ENCODE measurements around the gene ARID1B. TPM values are rescaled to one million over a fixed set of nuclear protein-coding genes. Genes with fewer than 3 reads are reported as not detected.

The ARID1B gene
- total and polyA plus RNA-seq, 10 donors, result 17.7 to 223 (median 141) TPM

DNA sequence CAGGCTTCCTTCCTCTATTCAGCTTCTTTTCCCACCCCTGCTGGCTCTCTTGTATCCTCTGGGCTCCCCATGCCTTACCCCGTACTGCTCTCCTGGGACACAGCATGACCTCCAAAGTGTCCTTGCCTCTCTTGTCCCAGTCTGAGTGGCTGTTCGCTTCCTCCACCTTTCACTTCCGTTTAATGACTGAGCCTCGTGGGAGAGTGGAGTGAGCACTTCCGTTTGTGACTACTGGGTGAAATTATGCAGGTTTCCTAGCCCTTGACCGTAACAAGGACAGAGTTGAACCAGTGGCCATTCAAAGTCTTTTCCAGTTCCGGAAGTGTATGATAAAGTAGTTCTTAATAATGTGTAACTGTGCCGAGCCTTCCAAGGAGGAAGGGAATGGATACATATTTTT lies 109.2 kb downstream of the ARID1B start:
- peak in 2 of 3 donors; percentile 51 to 85 for TF ChIP-seq POLR2AphosphoS5 (IDR thresholded peaks at IDR 0.05)
- no peak for TF ChIP-seq POLR2A (IDR thresholded peaks at IDR 0.05)
- TF ChIP-seq, protein P1, sequence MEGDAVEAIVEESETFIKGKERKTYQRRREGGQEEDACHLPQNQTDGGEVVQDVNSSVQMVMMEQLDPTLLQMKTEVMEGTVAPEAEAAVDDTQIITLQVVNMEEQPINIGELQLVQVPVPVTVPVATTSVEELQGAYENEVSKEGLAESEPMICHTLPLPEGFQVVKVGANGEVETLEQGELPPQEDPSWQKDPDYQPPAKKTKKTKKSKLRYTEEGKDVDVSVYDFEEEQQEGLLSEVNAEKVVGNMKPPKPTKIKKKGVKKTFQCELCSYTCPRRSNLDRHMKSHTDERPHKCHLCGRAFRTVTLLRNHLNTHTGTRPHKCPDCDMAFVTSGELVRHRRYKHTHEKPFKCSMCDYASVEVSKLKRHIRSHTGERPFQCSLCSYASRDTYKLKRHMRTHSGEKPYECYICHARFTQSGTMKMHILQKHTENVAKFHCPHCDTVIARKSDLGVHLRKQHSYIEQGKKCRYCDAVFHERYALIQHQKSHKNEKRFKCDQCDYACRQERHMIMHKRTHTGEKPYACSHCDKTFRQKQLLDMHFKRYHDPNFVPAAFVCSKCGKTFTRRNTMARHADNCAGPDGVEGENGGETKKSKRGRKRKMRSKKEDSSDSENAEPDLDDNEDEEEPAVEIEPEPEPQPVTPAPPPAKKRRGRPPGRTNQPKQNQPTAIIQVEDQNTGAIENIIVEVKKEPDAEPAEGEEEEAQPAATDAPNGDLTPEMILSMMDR (IDR thresholded peaks at IDR 0.05 in 8 of 11, conservative IDR thresholded peaks at IDR 0.05 in 3 of 11), result no peak
- no peak for DNase-seq

DNA sequence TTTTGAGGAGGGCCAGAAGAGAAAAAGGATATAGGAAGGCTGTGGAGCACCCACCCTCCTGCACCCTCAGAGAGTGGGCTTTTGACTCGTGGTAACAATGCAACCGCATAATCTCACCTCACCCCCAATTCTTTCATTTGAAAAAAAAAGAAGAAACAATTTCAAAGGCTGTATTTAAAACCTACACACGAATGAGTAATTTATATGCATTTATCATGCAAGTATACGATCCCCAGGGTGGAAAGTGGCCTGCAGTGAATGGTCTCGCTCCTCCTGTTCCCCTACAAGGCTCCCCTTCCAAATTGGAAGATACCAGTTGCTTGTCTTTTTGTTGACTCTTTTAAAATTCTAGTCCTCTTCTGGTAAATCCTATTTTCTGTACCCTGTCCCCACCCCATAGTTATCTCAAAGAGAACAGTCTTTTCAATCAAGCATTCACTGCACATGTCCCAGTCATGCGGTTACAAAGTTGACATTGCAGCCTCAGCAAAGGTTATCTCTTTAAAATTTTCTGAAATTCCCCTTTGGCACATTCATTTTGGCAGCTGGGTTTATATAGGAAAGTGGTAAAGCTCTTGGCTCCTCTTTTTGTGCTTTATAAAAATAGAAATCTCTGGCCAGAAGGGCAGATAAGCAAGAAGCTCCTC lies 110.6 kb downstream of the ARID1B start:
- Histone ChIP-seq H3K27me3 (replicated peaks in 1 of 7) (no peaks in the 10 kb centered on the region), H3K9me3 (no peaks in the 10 kb centered on the region), H3K4me3 (no peak overlapping the region), H3K27ac (no peak overlapping the region), H3K36me3 (no peaks in the 10 kb centered on the region), H3K4me1 (peaks cover 18 to 99% (median 72%) of the 10 kb centered on the region in 6 donors)
- DNase-seq, result no peak
- no peak for TF ChIP-seq POLR2AphosphoS5 (IDR thresholded peaks at IDR 0.05)
- no peak for TF ChIP-seq POLR2A (IDR thresholded peaks at IDR 0.05)
- TF ChIP-seq, protein P1 (IDR thresholded peaks at IDR 0.05 in 8 of 11, conservative IDR thresholded peaks at IDR 0.05 in 3 of 11), result no peak
- intact Hi-C loops (cut with DNase I; ENCODE audit: low total_unique reads), result no loop called here
- WGBS, 5 donors, result 77 to 89% (median 84%) methylated on average over 6 of the region's 6 CpGs

More for the DNA sequence above, 109.2 kb downstream of the ARID1B start:
- intact Hi-C loops (cut with DNase I; ENCODE audit: low total_unique reads), result no loop called here
- H3K9me3 ChIP-seq, result no peaks in the 10 kb centered on the region
- peak overlapping the region in 6 of 8 donors; percentile 20 to 52 (median 42) for H3K27ac ChIP-seq
- WGBS, 5 donors, result 30 to 58% (median 43%) methylated on average over 8 of the region's 8 CpGs
- no peaks in the 10 kb centered on the region for H3K36me3 ChIP-seq
- H3K4me1 ChIP-seq, result peaks cover 31 to 100% (median 85%) of the 10 kb centered on the region in 6 donors
- peak overlapping the region in 1 of 8 donors; percentile 1 for H3K4me3 ChIP-seq
- H3K27me3 ChIP-seq (replicated peaks in 1 of 7), result no peaks in the 10 kb centered on the region

DNA sequence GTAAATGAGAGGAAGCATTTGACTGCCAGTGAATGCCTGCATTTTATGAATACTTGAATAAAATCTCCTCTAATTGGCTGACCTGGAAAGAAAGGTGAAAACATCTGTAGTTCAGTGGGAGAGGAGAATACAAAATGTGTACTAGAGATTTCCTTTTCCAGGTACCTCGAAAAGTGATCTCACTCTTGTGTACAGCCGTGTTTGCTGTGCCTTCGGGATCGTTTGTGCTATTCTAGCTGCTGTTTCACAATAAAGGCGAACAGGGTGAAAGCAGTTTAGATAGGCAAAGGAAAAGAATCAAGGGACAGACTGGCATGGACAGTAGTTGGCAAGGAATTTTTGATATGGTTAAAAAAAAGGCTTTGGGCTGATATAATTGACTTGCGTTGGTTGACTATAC lies 112.3 kb downstream of the ARID1B start:
- H3K4me1 ChIP-seq, result peaks cover 11 to 93% (median 55%) of the 10 kb centered on the region in 6 donors
- DNase-seq, result no peak
- no peak overlapping the region for H3K27ac ChIP-seq
- TF ChIP-seq POLR2AphosphoS5 (IDR thresholded peaks at IDR 0.05), result no peak
- TF ChIP-seq, protein P1 (IDR thresholded peaks at IDR 0.05 in 8 of 11, conservative IDR thresholded peaks at IDR 0.05 in 3 of 11), result no peak
- no peak for TF ChIP-seq POLR2A (IDR thresholded peaks at IDR 0.05)
- intact Hi-C loops (cut with DNase I; ENCODE audit: low total_unique reads), result no loop called here
- no peaks in the 10 kb centered on the region for H3K9me3 ChIP-seq
- no peaks in the 10 kb centered on the region for H3K36me3 ChIP-seq
- H3K27me3 ChIP-seq (replicated peaks in 1 of 7), result no peaks in the 10 kb centered on the region
- H3K4me3 ChIP-seq, result no peak overlapping the region
- WGBS, 5 donors, result 91 to 96% (median 93%) methylated on average over 6 of the region's 6 CpGs

DNA sequence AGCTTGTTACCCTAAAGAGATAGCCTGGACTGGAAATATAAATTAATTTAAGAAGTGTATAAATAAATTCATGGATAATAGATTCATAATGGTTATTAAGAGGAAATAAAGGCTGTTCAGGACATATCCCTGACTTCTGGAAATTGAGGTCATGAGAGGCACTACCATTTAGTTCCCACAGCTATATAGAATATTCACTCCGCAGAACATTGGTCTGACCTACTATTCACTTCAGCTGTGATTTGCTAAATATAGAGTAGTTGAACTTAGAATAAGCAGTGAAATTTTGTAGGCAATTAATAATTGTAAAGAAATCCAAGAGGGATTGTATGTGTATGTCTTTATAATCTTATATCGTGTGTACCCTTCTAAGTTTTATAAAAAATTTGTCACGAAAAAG lies 112.8 kb downstream of the ARID1B start:
- intact Hi-C loops (cut with DNase I; ENCODE audit: low total_unique reads), result no loop called here
- 93 to 95% (median 93%) methylated on average over 3 of the region's 3 CpGs for WGBS, 5 donors
- no peak overlapping the region for H3K4me3 ChIP-seq

More for the DNA sequence above, 112.8 kb downstream of the ARID1B start:
- peaks cover 11 to 93% (median 53%) of the 10 kb centered on the region in 6 donors for H3K4me1 ChIP-seq
- H3K27ac ChIP-seq, result no peak overlapping the region
- no peaks in the 10 kb centered on the region for H3K27me3 ChIP-seq (replicated peaks in 1 of 7)
- H3K9me3 ChIP-seq, result no peaks in the 10 kb centered on the region
- no peak for DNase-seq
- H3K36me3 ChIP-seq, result no peaks in the 10 kb centered on the region
- TF ChIP-seq POLR2A (IDR thresholded peaks at IDR 0.05), result no peak
- no peak for TF ChIP-seq POLR2AphosphoS5 (IDR thresholded peaks at IDR 0.05)
